Ammon's horn (tissue), 1 donor: Measurements from ENCODE around the gene CCSER1.

Experiments used
- DNase-seq: peaks from one replicate; pipeline ENCODE4 v3.0.0-alpha.2; 2016; ENCODE audit warnings: low spot score

CCSER1 gene

DNA sequence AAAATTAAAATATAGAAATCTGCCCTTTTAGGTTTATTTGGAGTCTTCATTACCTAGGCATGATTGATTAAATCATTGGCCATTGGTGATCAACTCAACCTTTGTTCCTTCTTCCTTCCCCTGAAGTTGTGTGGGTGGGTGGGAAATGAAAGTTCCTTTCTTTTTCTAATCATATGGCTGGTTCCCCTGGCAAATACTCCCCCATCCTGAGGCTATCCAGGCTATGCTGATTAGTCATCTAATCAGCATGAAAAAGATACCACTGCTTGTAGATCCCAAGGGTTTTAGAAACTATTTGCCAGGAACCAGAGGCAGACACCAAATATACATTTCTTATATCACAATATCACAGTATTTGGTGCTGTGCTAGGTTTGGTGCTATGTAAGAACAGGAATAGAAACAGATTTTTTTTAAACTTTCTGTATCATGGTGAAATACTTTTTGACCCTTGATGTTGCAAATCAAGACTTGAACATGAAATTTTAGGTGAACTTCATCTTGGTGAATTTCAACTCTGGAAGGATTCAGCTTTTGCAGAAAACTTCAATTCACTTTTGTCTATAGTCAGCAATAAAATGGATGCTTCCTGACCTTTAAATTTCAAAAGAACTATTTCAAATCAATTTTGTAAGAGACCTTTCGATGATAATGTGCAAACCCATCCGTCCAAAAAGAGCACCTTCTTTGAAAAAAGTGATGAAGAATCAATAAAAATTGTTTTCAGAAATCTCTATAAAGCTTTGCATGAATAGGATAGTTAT lies 71.1 kb downstream of the CCSER1 start:
- no peak for DNase-seq

DNA sequence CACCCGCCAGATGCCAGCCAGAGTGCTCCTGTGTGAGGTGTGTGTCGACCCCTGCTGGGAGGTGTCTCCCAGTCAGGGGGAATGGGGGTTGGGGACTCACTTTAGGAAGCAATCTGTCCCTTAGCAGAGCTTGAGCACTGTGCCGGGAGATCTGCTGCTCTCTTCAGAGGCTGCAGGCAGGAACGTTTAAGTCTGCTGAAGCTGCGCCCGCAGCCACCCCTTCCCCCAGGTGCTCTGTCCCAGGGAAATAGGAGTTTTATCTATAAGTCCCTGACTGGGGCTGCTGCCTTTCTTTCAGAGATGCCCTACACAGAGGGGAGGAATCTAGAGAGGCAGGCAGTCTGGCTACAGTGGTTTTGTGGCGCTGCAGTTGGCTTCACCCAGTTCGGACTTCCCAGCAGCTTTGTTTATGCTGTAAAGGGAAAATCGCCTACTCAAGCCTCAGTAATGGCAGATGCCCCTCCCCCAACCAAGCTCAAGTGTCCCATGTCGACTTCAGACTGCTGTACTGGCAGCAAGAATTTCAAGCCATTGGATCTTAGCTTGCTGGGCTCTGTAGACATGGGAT lies 80.8 kb downstream of the CCSER1 start:
- DNase-seq = no peak

DNA sequence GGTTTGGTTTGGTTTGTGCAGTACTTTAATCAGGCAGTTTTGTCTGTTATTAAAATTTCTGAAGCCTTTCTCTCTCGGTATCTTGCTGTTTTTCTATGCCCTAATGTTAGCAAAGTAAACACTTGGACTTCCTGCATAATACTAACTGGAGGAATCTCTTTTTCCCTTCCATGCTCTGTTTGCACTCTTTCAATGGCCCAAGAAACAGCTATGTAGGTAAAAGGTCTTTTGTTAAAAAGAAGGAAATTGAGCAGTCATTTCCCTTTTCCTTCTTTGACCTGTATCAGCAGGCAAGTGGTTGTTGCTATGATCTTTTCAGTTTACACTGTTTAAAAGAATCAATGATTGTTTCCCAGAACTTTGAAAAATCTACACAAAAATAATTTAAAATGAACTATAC lies 82.7 kb downstream of the CCSER1 start:
- DNase-seq = no peak

- no peak for DNase-seq
These were observed 84.0 kb downstream of the CCSER1 start for GRCh38 chr4:90211174-90211573.

GRCh38 chr4:90215286-90215685 lies 88.1 kb downstream of the CCSER1 start:
- no peak for DNase-seq

- no peak for DNase-seq
These were observed 92.6 kb downstream of the CCSER1 start for GRCh38 chr4:90219822-90220221.

DNA sequence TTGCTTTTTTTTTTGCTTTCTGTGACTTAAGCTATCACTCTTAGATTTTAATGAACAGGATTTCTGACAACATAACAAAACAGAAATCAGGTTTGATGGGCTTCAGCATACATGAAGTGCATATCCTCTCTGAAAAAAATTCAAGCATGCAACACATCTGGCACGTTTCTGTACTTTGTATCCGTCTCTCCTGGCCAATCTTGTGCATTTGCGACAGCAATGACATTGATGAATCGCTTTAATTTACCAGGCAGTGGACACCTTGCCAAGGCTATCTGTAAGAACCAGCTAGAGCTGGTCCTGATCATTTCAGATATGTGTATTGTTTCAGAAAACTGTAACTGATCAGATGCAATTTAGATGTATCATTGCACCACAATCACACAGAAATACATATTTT lies 93.3 kb downstream of the CCSER1 start:
- no peak for DNase-seq

- DNase-seq = no peak
These were observed 99.5 kb downstream of the CCSER1 start for GRCh38 chr4:90226734-90227133.

DNA sequence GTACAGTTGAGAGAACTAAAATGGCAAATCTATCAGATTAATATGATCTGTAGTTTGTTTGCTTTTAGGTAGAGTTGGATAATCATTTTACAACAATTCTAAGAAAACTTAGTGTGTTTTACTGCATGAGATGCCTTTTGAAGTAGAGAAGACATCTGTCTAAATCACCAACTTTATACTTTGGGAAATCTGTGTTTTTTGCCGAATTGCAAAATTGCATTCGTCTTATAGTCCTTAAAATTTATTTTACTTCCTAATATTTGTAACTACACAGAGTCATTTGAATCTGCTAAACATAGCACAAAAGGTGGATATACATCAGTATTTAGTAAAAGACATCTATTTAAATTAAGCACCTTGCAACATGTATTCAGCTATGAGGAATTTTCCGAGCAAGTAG lies 100.0 kb downstream of the CCSER1 start:
- DNase-seq = no peak

DNA sequence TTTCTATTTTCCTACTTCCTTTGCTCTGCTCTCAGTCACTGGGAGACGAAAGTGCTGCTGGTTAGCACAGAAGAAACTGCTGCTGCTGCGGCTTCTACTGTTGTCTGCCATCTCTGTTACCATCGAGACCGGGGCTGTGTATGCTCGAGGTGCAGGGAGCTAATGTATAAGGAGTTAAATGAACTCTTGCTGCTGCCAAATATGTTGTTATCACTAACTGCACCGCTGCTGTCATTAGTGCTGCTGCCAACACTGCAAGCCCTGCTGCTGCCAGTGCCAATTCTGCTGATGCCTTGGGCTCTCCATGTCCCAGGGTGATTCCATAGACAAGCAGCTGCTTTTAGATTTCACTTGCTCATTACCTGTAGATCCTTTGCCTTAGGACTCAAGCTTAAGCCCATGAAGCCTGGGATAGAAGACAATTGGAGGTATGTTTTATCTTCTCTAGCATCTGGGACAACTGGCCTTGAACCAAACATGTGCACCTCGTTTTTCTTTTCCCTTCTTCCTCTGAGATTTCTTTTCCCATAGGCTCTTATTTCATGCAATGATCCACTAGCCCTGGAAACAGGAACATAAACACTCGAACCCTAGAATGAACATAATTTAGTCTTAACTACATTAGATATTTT lies 107.8 kb downstream of the CCSER1 start:
- DNase-seq = peak; percentile 33

GRCh38 chr4:90237751-90238530 lies 110.7 kb downstream of the CCSER1 start:
- no peak for DNase-seq

GRCh38 chr4:90240333-90240732 lies 113.1 kb downstream of the CCSER1 start:
- no peak for DNase-seq

DNA sequence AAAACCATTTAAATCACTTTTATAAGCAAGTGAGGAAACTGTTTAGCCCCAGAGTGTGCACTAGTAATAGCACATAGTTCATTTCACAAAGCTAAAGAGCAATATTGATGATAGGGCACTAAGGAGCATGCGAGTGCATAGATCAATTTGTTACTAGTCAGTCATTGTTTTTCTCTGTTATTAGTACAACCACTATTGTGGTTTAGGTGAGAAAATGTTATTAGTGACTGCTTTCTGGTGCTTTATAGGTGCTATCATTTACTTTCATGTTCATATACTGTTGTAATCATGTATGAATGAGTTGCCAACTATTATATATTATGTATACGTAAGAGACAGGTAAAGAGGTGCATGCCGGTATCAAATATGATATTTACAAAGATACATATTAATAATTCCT lies 113.8 kb downstream of the CCSER1 start:
- DNase-seq = no peak

GRCh38 chr4:90245837-90246236 lies 118.6 kb downstream of the CCSER1 start:
- no peak for DNase-seq

DNA sequence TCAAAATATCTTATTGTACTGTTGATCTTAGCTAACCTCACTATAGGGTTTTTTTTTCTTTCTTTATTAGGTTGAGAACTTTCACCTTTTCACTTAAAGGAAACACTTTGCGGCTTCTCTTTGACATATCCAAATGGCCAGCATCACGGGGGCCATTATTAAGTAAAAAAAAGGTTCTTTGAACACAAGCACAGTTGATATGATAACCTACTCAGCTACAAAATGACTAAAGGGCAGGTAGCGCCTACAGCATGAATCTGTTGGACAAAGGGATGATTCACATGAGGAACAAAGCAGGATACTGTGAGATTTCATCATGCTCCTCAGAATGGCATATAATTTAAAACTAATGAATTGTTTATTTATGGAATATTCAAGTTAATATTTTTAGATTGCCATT lies 119.6 kb downstream of the CCSER1 start:
- DNase-seq = no peak

GRCh38 chr4:90254357-90254756 lies 127.2 kb downstream of the CCSER1 start:
- DNase-seq = no peak

DNA sequence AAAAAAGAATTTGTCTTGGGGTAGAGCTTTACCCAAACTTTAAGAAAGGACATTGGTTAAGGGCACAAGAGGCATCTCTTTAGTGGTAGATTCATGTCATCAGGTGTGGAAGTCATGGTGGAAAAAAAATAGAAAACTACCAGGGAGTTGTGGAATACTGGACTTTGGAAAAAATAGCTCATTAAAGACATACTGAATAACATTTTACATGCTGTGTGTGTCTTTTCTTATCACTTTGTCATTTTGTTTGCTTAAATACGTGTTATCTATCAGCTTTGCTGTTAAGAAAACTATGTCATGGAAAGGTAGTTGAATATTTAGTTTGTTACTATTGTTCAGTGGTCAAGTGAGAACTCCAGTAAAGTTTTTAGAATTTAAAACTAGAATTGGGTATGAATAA lies 147.0 kb downstream of the CCSER1 start:
- no peak for DNase-seq

DNA sequence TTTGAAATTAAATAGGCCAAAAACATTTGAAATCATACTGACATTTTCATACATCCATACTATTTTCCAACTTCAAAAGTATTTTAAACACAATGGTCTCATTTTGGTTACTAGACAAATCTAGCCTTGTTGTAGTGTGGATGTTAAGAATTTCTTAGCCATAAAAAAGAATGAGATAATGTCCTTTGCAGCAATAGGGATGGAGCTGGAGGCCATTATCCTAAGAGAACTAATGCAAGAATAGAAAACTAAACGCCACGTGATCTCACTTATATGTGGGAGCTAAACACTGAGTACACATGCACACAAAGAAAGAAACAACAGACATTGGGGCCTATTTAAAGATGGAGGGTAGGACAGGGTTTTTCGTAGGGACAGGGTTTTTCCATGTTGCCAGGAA lies 153.8 kb downstream of the CCSER1 start:
- no peak for DNase-seq

DNA sequence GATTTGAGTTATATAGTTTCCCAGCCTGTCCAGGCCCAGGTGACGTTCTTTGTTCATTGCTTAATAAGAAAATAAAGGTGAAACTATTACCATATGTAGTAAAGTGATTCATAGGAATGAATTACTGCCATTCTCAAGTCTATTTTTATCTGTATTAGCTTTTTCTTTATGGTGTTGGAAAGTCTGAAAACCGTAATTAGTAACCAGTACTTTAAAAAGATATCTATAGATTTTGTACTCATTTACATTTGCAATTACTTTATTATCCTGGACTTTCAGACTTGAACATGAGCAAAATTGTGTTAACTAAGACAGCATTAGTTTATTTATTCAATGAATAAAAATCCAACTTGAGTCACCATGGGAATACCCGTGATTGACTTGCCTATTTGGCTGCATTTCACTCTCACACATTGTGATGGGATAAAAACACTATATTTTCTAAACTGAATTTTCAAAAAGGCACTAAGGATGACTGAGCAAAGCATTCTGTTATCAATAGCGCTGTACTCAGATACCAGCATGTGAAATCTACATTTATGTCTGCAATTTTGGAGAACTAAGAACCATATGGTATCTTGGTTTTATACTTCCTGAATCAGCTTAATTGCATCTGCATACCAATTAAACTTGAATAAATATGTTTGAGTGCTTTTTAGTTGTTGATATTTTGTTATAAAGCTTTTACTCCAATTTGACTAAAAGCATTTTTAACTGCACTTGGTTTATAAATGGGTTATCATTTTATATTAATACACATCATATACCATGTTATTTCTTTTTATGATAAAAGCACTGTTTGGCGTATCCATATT lies 154.6 kb downstream of the CCSER1 start:
- DNase-seq = peak; percentile 38

DNA sequence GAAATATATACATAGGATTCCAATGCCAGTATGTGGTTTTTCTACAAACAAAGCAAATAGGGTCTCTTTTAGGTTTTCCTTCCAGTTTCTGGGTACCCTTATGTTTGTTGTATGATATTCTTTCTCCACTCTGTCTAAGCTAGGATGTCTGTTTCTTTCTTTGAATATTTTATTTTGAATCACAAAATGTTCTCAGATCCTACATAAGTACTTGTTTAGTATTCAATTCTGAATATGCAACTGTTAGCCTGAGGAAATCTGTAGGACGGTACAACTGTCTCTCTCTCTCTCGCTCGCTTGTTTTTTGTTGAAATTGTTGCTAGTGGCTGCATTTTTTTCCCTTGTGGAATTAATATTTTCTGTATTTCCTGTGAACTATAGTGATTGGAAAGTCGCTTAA lies 163.2 kb downstream of the CCSER1 start:
- peak; percentile 8 for DNase-seq

- no peak for DNase-seq
These were observed 165.2 kb downstream of the CCSER1 start for GRCh38 chr4:90292438-90292837.

GRCh38 chr4:90293320-90293719 lies 166.1 kb downstream of the CCSER1 start:
- DNase-seq = no peak
